GM06990 (cell line): ENCODE measurements around the gene PITPNM1.
A peak's percentile ranks its signal among the peaks of the same experiment; 100 is the strongest.
"Not testable (repeated sequence)": the region's sequence is repeated elsewhere in the genome, so short reads cannot be mapped to it uniquely, and the experiment has no call there.

Experiments used
- DNase-seq: peaks from one replicate; pipeline ENCODE4 v3.0.0-alpha.2; 2011; ENCODE audit not compliant: insufficient read length; ENCODE audit errors: extremely low read depth
- H3K27me3 ChIP-seq: replicated peaks from 2 replicates; pipeline ENCODE4 v1.6.0; 2011; ENCODE audit warnings: low read length; ENCODE audit not compliant: control insufficient read depth, insufficient read depth
- H3K36me3 ChIP-seq: 2 replicates; pipeline ENCODE4 v1.5.1; 2011; ENCODE audit warnings: low read length; ENCODE audit not compliant: control insufficient read depth, insufficient read depth
- H3K4me3 ChIP-seq: replicated peaks from 2 replicates; pipeline ENCODE4 v1.5.1; 2011; ENCODE audit warnings: low read depth, mild to moderate bottlenecking, control low read depth, low read length
- CTCF ChIP-seq: IDR thresholded peaks from 2 replicates; pipeline ENCODE4 v1.5.1; 2011; ENCODE audit warnings: low read length, control low read depth, mild to moderate bottlenecking, inconsistent platforms; ENCODE audit not compliant: insufficient read depth, poor library complexity, severe bottlenecking

Gene PITPNM1

GRCh38 chr11:67468056-67468455, 37.1 kb downstream of the PITPNM1 start:
- H3K36me3 ChIP-seq = no peaks in the 10 kb centered on the region; the same call in none of the 2 replicates
- peak overlapping the region; percentile 88 for H3K4me3 ChIP-seq
- no peaks in the 10 kb centered on the region for H3K27me3 ChIP-seq
- DNase-seq = peak; percentile 13
- TF ChIP-seq CTCF = no peak

GRCh38 chr11:67466962-67467771, 38.0 kb downstream of the PITPNM1 start:
- Histone ChIP-seq H3K4me3 (no peak overlapping the region), H3K36me3 (no peaks in the 10 kb centered on the region; the same call in none of the 2 replicates), H3K27me3 (no peaks in the 10 kb centered on the region)
- DNase-seq = peak; percentile 12
- TF ChIP-seq CTCF = no peak

GRCh38 chr11:67466367-67466766, 38.8 kb downstream of the PITPNM1 start:
- Histone ChIP-seq H3K4me3 (no peak overlapping the region), H3K27me3 (no peaks in the 10 kb centered on the region), H3K36me3 (no peaks in the 10 kb centered on the region; the same call in none of the 2 replicates)
- DNase-seq = no peak
- TF ChIP-seq CTCF = no peak

- peak overlapping the region; percentile 93 for H3K4me3 ChIP-seq
- not testable (repeated sequence) for H3K36me3 ChIP-seq, DNase-seq, H3K27me3 ChIP-seq
These were observed 39.6 kb downstream of the PITPNM1 start for GRCh38 chr11:67465530-67465929.

- DNase-seq = no peak
- no peak for TF ChIP-seq CTCF
These were observed 40.0 kb downstream of the PITPNM1 start for GRCh38 chr11:67465189-67465510.

GRCh38 chr11:67464411-67465188, 40.6 kb downstream of the PITPNM1 start:
- H3K27me3 ChIP-seq = no peaks in the 10 kb centered on the region
- no peaks in the 10 kb centered on the region; the same call in none of the 2 replicates for H3K36me3 ChIP-seq
- TF ChIP-seq CTCF = no peak
- DNase-seq = peak; percentile 92
- peak overlapping the region; percentile 93 for H3K4me3 ChIP-seq

More at GRCh38 chr11:67465189-67465510, 40.0 kb downstream of the PITPNM1 start:
- H3K36me3 ChIP-seq = no peaks in the 10 kb centered on the region; the same call in none of the 2 replicates
- no peaks in the 10 kb centered on the region for H3K27me3 ChIP-seq
- H3K4me3 ChIP-seq = peak overlapping the region; percentile 93
